MM.1S (cell line): ENCODE measurements around the gene CCDC127.

ENCODE experiments used
- DNase-seq: peaks from one replicate; pipeline ENCODE4 v3.0.0-alpha.2; 2015
- H2AFZ ChIP-seq: fragments of 300-600 bp; sonication (generic); 2 replicates; pipeline ENCODE4 v1.6.0; 2016; ENCODE audit warnings: antibody characterized with exemption, low read length
- H3F3A ChIP-seq: fragments of 300-600 bp; sonication (generic); 2 replicates; pipeline ENCODE4 v1.6.1; 2016; ENCODE audit warnings: mild to moderate bottlenecking, antibody characterized with exemption, low read length, moderate library complexity, mixed read lengths; ENCODE audit not compliant: insufficient read depth
- H3K27ac ChIP-seq: fragments of 300-600 bp; sonication (generic); 2 replicates; pipeline ENCODE4 v1.5.1; 2016; ENCODE audit warnings: mild to moderate bottlenecking, low read length
- H3K27me3 ChIP-seq: fragments of 300-600 bp; sonication (generic); replicated peaks from 2 replicates; pipeline ENCODE4 v1.6.0; 2016; ENCODE audit warnings: low read length; ENCODE audit not compliant: insufficient read depth
- H3K36me3 ChIP-seq: fragments of 300-600 bp; sonication (generic); replicated peaks from 2 replicates; pipeline ENCODE4 v1.6.1; 2016; ENCODE audit warnings: mild to moderate bottlenecking, low read length, mixed read lengths; ENCODE audit not compliant: insufficient read depth
- H3K4me1 ChIP-seq: fragments of 300-600 bp; sonication (generic); 2 replicates; pipeline ENCODE4 v1.6.1; 2016; ENCODE audit warnings: low read length, mixed read lengths
- H3K4me2 ChIP-seq: fragments of 300-600 bp; sonication (generic); 2 replicates; pipeline ENCODE4 v1.6.0; 2016; ENCODE audit warnings: low read depth, low read length
- H3K4me3 ChIP-seq: fragments of 300-600 bp; sonication (generic); 2 replicates; pipeline ENCODE4 v1.5.1; 2016; ENCODE audit warnings: low read length, mixed read lengths
- H3K79me2 ChIP-seq: fragments of 300-600 bp; sonication (generic); 2 replicates; pipeline ENCODE4 v1.6.1; 2016; ENCODE audit warnings: mixed run types, low read length, mixed read lengths
- H3K9ac ChIP-seq: fragments of 300-600 bp; sonication (generic); 2 replicates; pipeline ENCODE4 v1.6.1; 2016; ENCODE audit warnings: low read length, mixed read lengths
- H3K9me2 ChIP-seq: fragments of 300-600 bp; sonication (generic); replicated peaks from 2 replicates; pipeline ENCODE4 v1.6.1; 2016; ENCODE audit warnings: mild to moderate bottlenecking, low read length, mixed read lengths; ENCODE audit not compliant: insufficient read depth
- H3K9me3 ChIP-seq: fragments of 300-600 bp; sonication (generic); replicated peaks from 2 replicates; pipeline ENCODE4 v1.6.1; 2016; ENCODE audit warnings: mild to moderate bottlenecking, low read length, mixed read lengths; ENCODE audit not compliant: insufficient read depth
- H4K20me1 ChIP-seq: fragments of 300-600 bp; sonication (generic); 2 replicates; pipeline ENCODE4 v1.6.1; 2016; ENCODE audit warnings: mild to moderate bottlenecking, low read length, moderate library complexity, mixed read lengths; ENCODE audit not compliant: insufficient read depth
- EZH2 ChIP-seq: fragments of 300-600 bp; sonication (generic); optimal IDR thresholded peaks from 2 replicates; pipeline ENCODE3; 2017; ENCODE audit warnings: low read depth, mild to moderate bottlenecking, antibody characterized with exemption, low read length, mixed read lengths
- EZH2phosphoT487 ChIP-seq: fragments of 300-600 bp; sonication (generic); IDR thresholded peaks from 2 replicates; pipeline ENCODE4 v1.6.1; 2018; ENCODE audit warnings: antibody characterized with exemption, low read length
- TF ChIP-seq, protein P1 (sequence below): fragments of 300-600 bp; sonication (generic); IDR thresholded peaks from 2 replicates; pipeline ENCODE4 v1.5.1; 2016; ENCODE audit warnings: antibody characterized with exemption, low read length, mixed read lengths

CCDC127 gene

DNA sequence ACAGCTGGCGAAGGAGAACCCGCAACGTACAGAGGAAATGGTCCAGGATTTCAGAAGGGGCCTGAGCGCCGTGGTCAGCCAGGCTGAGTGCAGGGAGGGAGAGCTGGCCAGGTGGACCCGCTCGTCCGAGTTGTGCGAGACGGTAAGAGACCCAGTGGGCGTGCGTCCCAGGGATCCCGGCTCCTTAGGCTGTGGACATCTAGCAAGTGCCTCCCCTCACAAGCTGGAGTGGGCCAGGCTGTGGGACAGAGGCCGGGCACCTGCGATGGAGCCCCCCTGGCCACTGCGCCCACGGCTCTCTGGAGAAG lies 56.2 kb downstream of the CCDC127 start:
- TF ChIP-seq, protein P1, sequence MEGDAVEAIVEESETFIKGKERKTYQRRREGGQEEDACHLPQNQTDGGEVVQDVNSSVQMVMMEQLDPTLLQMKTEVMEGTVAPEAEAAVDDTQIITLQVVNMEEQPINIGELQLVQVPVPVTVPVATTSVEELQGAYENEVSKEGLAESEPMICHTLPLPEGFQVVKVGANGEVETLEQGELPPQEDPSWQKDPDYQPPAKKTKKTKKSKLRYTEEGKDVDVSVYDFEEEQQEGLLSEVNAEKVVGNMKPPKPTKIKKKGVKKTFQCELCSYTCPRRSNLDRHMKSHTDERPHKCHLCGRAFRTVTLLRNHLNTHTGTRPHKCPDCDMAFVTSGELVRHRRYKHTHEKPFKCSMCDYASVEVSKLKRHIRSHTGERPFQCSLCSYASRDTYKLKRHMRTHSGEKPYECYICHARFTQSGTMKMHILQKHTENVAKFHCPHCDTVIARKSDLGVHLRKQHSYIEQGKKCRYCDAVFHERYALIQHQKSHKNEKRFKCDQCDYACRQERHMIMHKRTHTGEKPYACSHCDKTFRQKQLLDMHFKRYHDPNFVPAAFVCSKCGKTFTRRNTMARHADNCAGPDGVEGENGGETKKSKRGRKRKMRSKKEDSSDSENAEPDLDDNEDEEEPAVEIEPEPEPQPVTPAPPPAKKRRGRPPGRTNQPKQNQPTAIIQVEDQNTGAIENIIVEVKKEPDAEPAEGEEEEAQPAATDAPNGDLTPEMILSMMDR, result no peak
- TF ChIP-seq EZH2phosphoT487 (no peak), EZH2 (no peak)
- no peak for DNase-seq
- no peak overlapping the region for H3K9ac ChIP-seq
- H2AFZ ChIP-seq, result no peak overlapping the region
- peaks cover 35% of the 10 kb centered on the region for H3K27me3 ChIP-seq
- no peak overlapping the region for H3K4me2 ChIP-seq
- H3K9me3 ChIP-seq, result no peaks in the 10 kb centered on the region
- no peak overlapping the region for H3K27ac ChIP-seq
- no peaks in the 10 kb centered on the region for H3K4me1 ChIP-seq
- H3K4me3 ChIP-seq, result no peak overlapping the region
- no peaks in the 10 kb centered on the region for H3K36me3 ChIP-seq
- no peaks in the 10 kb centered on the region for H3K9me2 ChIP-seq
- H3K79me2 ChIP-seq, result no peaks in the 10 kb centered on the region
- no peaks in the 10 kb centered on the region for H4K20me1 ChIP-seq
- no peaks in the 10 kb centered on the region for H3F3A ChIP-seq

GRCh38 chr5:160921-161802 lies 56.8 kb downstream of the CCDC127 start:
- H3K36me3 ChIP-seq, result no peaks in the 10 kb centered on the region
- H3F3A ChIP-seq, result no peaks in the 10 kb centered on the region
- peaks cover 41% of the 10 kb centered on the region for H3K27me3 ChIP-seq
- no peaks in the 10 kb centered on the region for H3K4me1 ChIP-seq
- H3K79me2 ChIP-seq, result no peaks in the 10 kb centered on the region
- H3K9ac ChIP-seq, result no peak overlapping the region
- no peak overlapping the region for H2AFZ ChIP-seq
- no peaks in the 10 kb centered on the region for H4K20me1 ChIP-seq
- no peak for DNase-seq
- H3K27ac ChIP-seq, result no peak overlapping the region
- no peaks in the 10 kb centered on the region for H3K9me2 ChIP-seq
- no peak for TF ChIP-seq EZH2phosphoT487
- TF ChIP-seq EZH2, result no peak
- TF ChIP-seq, protein P1, result no peak
- H3K9me3 ChIP-seq, result no peaks in the 10 kb centered on the region
- no peak overlapping the region for H3K4me3 ChIP-seq
- no peak overlapping the region for H3K4me2 ChIP-seq

GRCh38 chr5:160173-160510 lies 57.8 kb downstream of the CCDC127 start:
- H3K9me3 ChIP-seq, result no peaks in the 10 kb centered on the region
- H2AFZ ChIP-seq, result no peak overlapping the region
- H3K4me1 ChIP-seq, result no peaks in the 10 kb centered on the region
- H3F3A ChIP-seq, result no peaks in the 10 kb centered on the region
- no peak for DNase-seq
- H3K27ac ChIP-seq, result no peak overlapping the region
- no peaks in the 10 kb centered on the region for H3K9me2 ChIP-seq
- H3K79me2 ChIP-seq, result no peaks in the 10 kb centered on the region
- H4K20me1 ChIP-seq, result no peaks in the 10 kb centered on the region
- no peak overlapping the region for H3K4me2 ChIP-seq
- H3K9ac ChIP-seq, result no peak overlapping the region
- peaks cover 42% of the 10 kb centered on the region for H3K27me3 ChIP-seq
- TF ChIP-seq, protein P1, result no peak
- no peak for TF ChIP-seq EZH2phosphoT487
- H3K36me3 ChIP-seq, result no peaks in the 10 kb centered on the region
- H3K4me3 ChIP-seq, result no peak overlapping the region
